Stimulated activated CD8-positive, alpha-beta memory T cell treated with anti-CD3 and anti-CD28 coated beads, Interleukin-4, amount 100 ng/mL, for 4 hours (primary cell): ENCODE data around the gene ZFPM1.
A peak's percentile ranks its signal among the peaks of the same experiment; 100 is the strongest.

Experiments used
- DNase-seq, 2 donors: peaks; one replicate each; pipeline ENCODE4 v3.0.0-alpha.2; 2020; ENCODE audit warnings: low read depth in 2 of 2, low spot score in 1 of 2

Gene ZFPM1

DNA sequence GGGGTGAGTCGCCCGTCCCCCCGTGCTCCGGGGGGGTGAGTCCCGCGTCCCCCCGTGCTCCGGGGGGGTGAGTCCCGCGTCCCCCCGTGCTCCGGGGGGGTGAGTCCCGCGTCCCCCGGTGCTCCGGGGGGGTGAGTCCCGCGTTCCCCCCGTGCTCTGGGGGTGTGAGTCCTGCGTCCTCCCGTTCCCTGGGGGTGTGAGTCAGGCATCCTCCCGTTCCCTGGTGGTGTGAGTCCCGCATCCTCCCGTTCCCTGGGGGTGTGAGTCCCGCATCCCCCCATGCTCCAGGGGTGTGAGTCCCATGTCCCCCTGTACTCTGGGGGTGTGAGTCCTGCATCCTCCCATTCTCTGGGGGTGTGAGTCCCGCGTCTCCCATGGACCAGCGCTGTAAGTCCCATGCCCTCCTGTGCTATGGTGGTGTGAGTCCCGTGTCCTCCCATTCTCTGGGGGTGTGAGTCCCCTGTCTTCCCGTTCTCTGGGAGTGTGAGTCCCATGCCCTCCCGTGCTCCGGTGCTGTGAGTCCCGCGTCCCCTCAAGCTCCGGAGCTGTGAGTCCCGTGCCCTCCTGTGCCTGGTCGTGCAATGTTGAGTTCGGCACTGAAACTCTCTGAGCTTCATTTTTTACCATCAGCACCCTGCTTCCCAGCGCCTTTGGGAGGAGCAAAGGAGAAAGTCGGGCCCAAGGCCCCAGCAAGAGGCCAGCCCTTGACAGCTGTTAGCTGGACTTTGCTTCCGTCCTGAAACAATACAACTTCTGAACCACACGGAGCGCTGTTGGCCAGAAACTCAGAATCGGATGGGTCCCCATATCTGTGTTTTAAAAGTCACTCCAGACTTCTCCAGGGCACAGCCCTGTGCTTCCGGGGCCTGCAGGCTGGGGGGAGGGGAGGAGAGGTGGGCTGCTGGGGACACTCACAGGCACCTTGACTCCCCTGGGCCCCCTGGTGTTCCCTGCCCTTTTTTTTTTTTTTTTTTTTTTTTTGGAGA, 105.7 kb downstream of the ZFPM1 start:
- no peak for DNase-seq

DNA sequence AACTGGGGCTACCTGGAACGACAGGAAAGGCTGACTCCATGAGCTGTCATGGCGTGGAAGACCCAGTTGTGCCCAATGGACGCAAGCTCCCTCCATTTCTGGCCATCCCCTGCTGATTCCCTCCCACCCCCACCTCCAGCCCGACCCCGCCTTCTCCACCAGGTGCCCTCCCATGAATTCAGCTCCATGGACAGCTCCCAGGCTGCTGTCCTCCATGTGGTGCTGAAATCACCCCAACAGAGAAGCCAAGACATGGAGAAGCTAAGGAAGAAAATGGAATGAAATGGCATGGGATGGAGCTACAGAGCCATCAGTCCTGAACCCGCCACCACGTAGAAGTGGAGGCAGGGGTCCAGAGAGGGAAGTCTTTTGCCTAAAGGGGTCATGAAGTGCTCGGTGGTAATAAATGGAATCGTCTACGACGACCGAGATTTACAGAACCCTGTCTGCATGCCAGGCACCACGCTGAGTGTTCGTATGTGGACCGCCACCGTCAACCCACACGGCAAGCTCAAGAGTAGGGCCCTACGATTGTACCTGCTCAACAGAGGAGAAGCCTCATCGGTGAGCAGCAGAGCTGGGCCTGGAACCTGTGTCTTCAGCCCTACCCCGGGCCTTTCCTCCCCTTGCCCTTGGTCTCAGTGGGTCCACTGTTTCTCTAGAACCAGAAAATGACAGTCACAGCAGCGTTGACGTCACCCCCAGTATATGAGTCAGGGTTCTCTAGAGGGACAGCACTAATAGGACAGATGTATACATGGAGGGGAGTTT, 107.8 kb downstream of the ZFPM1 start:
- DNase-seq = no peak

DNA sequence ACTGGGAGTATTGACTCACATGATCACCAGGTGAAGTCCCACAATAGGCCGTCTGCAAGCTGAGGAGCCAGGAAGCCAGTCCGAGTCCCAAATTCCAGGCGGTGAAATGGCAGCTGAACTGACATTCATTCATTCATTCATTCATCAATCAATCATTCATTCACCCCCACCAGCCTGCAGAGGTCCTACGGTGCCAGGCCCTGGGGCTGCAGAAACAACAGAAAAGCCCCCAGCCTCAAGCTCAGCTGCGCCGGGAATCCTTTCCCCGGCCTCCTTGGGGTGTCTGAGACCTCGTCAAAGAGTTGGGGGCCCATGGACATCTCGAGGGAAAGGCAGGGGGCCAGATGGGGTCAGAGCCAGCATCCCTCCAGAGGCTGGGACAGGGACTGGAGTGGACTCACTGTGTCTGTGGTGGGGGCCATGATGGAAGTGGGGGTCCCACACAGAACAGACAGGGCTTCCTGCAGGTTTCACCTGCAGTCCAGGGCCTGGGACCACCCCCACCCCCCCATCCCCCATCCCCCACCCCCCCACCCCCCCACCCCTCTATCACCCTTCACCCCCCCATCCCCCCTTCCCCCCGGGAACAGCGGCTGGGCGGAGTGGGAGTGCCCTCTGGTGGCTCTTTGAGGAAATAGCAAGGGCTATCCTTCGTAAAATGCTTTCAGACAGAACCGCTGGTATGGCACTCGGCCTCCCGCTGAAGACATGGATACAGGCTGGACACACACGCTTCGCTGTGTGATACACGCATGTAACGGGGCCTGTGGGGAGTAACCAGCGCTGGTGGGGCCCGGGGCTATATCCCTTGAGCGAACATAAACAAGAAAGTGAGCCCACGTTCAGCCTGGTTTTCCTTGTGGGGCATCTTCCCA, 108.6 kb downstream of the ZFPM1 start:
- DNase-seq = peak; percentile 16 to 26

DNA sequence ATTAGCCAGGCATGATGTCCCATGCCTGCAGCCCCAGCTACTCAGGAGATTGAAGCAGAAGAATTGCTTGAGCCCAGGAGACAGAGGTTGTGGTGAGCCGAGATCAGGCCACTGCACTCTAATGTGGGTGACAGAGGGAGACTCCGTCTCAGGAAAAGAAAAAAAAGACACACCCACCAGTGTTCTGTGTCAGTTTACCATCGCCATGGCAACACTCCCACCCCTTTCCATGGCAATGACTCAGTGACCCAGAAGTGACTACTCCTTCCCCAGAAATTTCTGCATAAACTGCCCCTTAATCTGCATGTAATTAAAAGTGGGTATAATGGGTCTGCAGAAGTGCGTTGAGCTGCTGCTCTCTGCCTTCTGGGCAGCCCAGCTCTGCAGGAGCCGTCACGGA, 113.1 kb downstream of the ZFPM1 start:
- no peak for DNase-seq

DNA sequence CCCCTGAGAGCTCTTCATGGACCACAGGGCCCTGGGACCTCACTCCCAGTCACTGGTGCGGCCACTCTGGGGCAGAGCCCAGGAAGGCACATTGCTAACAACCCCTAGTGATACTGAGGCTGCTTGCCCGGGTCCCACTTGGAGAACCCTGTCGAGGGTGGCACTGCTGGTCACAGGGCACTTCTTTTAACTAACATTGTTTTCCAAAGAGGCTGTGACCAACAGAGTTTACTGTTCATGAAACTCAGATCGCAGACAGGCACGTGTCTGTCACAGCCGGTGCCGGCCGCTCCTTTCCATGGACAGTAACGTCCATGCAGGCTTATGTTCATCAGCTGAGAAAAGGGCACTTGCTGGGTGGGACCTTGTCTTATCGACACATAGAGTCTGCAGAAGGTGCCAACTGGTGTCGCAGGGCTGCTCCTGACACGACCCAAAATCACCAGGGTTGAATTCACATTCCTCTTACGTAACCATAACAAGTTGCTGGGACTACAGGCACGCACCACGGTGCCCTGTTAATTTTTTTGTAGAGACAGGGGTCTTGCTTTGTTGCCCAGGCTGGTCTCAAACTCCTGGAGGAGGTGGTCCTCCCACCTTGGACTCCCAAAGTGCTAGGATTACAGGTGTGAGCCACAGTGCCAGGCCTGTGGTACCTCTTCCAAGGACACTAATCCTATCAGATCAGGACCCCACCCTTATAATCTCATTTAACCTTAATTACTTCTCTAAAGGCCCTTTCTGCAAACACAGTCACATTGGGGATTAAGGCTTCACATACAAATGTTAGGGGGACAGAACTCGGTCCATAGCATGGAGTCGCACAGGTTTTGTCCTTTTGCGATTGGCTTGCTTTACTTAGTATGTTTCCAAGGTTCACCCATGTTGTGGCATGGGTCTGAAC, 115.9 kb downstream of the ZFPM1 start:
- no peak for DNase-seq

DNA sequence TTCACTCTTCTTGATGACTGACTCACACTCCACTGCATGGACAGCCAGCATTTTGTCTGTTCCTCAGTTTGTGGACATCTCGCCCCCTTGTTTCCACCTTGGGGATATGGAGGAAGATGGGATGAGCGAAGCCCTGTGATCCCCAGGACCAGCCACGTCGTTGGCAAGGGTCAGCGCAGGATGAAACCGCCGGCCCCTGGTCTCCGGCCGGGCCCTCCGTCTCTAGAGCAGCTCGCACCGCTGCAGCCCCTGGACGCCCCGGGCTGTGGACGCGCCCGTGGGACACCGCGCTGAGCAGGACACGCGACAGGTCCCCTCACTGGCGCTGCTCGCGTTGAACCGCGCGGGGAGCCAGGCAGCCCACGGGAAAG, 116.5 kb downstream of the ZFPM1 start:
- no peak for DNase-seq

DNA sequence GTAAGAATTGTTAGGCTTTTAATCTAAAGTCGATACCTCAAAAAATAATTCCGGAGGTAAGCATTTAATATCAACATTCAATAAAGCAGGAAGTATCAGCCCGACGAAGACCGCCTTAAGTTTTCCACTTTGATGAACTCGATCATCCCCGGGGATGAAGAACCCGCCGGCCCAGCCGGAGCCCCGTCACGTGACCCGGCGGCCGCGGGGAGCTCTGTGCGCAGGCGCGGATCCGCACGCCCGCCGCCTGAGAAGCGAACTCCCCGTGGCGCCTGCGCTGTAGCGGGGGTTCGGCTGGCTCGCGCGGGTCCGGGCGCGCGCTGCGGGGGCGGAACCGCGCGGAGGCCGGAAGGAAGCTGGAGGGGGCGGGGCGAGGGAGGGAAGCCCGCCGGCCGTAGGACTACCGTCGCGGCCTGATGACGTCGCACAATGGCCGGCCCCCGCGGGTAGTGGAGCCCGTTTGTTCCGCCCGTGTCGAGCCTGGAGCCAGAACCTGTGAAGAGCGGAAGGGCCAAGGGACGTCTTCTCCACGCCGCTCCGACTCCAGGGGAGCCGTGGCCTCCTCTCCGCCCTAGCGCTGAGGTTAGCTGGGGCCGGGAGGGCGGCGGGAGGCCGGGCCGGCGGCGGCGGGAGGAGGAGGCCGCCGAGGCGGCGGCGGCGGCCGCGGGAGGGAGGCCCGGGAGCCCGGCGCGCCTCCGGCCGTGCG, 117.1 kb downstream of the ZFPM1 start, which contains the start of gene ZC3H18:
Gene ZC3H18 (plus strand): TSS at position 419 of the 706 bp plus-strand sequence. CDS start 6,721 bp downstream, outside the sequence.
- peak; percentile 95 to 96 for DNase-seq

DNA sequence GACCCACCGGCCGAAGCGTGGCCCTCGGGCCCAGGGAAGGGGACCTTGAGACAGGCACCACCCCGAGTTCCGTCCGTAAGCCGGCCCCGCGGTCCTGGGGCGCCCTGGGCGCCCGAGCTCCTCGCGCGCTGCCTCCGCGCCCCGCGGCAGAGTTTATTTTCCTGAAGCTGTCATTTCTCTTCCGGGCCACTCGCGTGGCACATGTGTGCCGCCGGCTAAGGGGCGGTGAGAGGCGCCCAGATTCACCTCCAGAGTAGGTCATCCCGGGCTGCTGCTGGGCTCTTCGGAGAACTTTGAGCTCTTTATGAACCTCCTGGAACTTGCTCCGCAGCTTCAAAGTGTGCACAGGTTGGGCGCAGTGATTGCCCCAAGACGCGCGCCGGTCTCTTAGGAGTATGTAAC, 117.6 kb downstream of the ZFPM1 start:
- peak in 1 of 2 donors; percentile 10 for DNase-seq

DNA sequence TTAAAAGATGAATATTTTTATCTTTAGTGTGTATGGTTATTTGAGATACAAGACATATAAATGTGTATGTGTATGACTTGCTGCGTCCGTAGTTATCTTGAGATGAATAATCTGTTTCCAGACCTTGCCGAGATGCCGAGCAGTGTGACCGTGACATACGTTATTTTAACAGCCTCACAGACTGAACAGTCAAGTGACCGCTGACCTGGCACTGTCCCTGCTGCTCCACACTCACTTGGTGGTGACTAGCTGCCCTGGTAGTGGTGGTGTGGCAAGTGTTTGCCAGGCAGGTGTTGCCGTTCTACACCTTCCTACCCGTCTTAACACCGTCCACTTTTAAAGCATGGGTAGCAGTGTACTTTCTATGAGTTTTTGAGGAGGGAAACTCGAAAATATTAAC, 122.2 kb downstream of the ZFPM1 start:
- no peak for DNase-seq

DNA sequence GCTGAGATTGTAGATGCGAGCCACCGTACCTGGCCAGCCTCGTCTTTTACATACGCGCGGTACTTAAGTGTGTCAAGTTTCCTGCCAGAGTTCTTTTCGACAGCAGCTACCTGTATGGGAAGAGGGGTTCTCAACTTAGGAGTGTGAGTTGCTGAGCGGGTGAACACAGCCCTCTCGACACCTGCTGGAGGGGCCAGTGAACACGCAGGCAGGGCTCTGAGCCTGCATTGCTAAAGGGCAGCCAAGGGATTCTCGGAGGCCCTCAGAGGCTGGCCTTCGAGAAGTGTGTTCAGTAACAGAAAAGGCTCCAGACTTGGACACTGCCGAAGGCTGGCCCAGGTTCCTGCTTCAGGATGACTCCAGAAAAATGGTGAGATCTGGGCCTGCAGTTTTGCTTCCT, 123.2 kb downstream of the ZFPM1 start:
- DNase-seq = no peak

DNA sequence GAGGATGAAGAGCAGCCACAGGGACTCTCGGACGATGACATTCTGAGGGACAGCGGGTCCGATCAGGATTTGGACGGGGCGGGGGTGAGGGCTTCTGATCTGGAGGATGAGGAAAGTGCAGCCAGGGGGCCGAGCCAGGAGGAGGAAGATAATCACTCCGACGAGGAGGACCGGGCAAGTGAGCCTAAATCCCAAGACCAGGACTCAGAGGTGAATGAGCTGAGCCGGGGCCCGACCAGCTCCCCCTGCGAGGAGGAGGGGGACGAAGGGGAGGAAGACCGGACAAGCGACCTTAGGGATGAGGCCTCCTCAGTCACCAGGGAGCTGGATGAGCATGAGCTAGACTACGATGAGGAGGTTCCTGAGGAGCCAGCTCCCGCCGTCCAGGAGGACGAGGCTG, 124.1 kb downstream of the ZFPM1 start:
- no peak for DNase-seq

DNA sequence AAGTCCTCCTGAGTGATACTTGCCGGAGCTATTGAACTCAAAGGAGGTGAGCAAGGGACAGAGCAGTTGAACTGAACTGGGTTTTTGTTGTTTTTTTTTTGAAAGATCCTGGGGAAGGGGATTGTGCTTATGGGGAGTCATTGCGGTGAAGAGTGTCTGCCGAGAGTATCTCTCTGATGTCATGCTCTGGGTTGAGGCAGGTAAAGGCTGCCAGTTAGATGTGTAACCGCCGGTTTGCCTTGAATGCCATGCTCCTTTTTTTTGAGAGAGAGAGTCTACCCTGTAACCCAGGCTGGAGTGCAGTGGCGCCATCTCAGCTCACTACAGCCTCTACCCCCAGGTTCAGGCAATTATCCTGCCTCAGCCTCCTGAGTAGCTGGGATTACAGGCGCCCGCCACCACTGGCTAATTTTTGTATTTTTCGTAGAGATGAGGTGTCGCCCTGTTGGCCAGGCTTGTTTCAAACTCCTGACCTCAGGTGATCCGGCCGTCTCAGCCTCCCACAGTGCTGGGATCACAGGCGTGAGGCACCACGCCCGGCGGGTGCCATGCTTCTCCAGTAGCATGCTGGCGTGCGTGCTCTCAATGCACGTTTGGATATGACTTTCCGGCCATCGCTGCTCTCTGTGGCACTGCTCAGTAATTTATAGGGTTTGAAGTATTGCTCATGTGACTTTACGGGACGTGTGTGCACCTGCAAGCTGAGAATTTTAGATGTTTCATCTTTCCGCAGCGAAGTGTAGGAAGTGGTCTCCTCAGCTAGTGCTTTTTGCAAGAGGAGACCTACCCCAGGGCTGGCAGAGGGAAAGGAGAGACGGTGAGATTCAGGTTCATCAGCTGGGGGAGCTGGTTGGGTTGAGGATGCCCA, 125.6 kb downstream of the ZFPM1 start:
- no peak for DNase-seq

DNA sequence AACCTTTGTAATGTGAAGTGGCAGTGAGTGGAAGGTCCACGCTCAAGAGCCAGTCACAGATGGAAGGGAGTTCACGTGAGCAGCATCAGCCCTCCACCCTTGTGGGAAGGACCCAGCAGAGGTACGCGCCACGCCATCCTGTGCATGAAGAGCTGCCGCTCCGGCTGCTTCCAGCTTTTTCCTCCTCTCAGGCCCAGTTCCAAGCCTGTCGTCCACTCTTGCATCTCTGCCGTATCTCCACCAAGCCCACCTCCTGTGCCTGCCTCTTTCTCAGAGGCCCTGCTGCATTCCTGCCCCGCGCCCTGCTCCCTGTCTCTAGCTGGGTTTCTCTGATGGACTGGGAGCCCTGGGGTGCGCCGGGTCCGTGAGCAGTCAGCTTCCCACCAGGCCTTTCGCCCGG, 127.3 kb downstream of the ZFPM1 start:
- DNase-seq = no peak

DNA sequence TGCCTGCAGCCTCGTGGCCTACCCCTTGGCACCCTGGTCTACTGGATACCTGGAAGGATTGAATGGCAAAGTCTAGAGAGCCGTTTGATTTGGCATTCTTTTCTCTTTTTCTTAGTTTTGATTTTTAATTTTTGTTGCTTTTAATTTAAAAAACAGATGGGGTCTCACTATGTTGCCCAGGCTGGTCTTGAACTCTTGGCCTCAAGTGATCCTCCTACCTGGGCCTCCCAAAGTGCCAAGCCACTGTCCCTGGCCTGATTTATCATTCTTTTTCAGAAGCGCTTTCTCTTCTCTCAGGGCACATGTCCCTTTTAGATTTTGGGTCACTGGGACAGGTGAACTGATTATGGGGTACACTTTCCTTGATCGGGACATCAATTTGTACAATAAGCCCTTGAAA, 128.0 kb downstream of the ZFPM1 start:
- DNase-seq = no peak

DNA sequence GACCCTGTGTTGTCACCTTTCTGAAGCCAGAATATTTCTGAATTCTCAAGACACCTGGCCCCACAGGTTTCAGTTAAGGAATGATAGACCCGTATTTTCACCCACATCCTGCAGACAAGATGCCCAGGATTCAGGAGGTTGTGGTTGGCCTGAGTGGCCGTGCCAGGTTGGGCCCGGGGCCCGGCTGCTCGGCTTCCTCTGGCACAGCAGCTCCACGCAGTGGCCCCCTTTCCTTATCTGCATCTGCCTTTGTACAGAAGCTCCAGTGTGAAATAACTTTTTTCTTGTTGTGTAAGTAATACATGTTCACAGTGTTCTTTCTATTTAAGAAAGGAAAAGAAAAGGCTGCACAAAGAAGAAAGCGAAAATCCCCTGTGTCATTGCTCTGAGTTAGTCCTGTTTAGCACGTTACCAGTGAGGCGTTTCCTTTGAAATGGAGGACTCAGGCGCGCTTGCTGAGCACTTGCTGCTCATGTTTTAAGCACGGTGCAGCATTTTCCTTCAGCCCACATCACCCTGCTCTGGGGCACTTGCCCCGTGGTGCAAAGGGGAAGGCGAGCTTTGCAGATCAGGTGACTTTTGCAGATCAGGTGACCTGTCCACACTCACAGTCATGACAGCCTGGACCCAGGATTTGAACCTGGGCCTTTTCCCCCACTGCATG, 130.0 kb downstream of the ZFPM1 start:
- no peak for DNase-seq

DNA sequence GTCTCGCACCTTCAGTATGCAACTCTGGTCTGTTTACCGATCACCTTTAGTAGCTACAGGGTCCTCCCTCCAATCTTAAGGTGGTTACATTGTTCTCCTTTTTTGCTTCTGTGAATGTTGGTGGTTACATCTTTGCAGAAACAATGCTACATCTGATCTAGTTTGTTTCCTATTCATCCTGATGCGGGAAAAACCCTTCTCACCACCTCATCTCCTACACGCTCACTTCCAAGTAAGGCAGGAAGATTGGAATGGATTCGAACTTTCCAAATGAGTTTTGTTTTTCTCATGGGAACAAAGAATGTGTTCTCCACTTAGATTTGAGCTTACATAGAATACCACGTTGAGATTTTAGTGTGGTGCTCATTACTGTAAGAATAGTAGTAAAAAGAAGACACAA, 131.6 kb downstream of the ZFPM1 start:
- no peak for DNase-seq

DNA sequence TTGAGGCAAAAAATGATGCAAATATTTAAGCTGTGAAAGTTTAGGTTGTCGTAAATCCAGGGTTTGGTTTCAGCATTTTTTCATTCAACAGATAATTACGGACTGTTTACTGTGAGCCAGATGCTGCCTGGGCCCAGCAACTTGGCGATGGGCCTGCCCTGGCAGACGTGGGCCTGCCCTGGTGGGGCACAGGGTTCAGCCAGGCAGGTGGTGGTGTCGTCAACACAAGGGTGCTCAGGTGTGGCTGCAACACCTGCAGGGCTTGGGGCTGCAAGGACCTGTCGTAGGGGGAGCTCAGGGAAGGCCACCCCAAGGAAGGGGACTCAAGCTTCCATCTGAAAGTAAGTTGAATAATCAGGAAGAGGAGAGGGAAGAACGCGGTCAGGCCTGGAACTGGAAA, 132.2 kb downstream of the ZFPM1 start:
- DNase-seq = no peak
